T-helper 2 cell (primary cell): ENCODE data around the gene NAXE.
"Not testable (repeated sequence)": the region's sequence is repeated elsewhere in the genome, so short reads cannot be mapped to it uniquely, and the experiment has no call there.

Experiments
- DNase-seq, 5 experiments: peaks; one replicate each; pipeline versions ENCODE4 v3.0.0 to v3.0.0-alpha.2; 2012 to 2022

NAXE gene

DNA sequence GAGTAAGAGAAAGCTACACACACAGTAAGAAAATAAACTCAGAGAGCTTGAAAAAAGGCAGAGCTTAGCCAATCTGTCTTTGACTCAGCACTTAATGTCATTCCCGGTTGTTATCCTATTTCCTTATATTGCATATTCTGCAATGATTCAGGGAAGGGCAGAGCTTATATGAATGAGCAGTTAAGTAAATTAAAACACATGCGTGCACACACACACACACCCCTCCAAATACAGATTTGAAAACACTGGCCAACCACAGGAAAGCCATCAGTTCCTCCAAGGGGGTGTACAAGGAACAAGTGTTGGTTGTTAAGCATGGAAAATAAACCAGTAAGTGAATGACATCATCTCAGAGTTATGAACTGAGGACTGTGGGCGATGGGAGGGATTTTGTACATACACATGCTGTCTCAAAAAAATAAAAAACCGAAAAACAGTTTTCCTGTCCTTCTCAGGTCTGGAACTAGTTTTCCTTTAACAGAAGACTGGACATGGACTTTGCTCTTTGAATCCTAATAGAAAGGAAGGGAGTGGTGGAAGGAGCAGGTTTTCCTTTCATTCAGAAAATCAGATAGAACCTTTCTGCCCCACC is 20.2 kb upstream of the NAXE start:
- no peak for DNase-seq

- peak; percentile 41 to 84 (median 58) for DNase-seq
Measured at GRCh38 chr1:156571919-156572662, 19.5 kb upstream of the NAXE start, which contains the start of gene IQGAP3. Gene IQGAP3, minus strand, starts transcription at chr1:156572565. Its CDS starts 36 bp downstream, at chr1:156572529.

DNA sequence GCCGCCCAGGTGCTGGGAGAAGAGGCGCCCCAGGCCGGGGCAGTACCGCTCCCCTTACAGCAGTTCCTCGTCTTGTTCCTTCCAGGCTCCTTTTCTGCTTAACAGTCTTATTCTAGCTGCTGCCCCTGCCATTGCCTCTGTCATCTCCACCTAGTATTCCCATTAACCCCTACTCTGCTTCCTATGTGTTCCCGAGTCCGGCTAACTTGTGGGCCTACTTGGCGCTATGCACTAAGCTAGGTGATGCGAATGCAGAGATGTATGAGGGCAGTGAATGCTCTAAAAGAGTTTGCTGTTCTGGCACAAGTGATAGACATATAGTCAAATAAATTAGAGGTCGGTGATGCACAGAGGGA is 18.9 kb upstream of the NAXE start:
- DNase-seq, result no peak

- DNase-seq, result no peak
Measured at GRCh38 chr1:156574039-156574633, 17.4 kb upstream of the NAXE start.

GRCh38 chr1:156577550-156577949 is 14.0 kb upstream of the NAXE start:
- no peak for DNase-seq

- DNase-seq, result no peak
Measured at GRCh38 chr1:156578055-156578454, 13.5 kb upstream of the NAXE start.

DNA sequence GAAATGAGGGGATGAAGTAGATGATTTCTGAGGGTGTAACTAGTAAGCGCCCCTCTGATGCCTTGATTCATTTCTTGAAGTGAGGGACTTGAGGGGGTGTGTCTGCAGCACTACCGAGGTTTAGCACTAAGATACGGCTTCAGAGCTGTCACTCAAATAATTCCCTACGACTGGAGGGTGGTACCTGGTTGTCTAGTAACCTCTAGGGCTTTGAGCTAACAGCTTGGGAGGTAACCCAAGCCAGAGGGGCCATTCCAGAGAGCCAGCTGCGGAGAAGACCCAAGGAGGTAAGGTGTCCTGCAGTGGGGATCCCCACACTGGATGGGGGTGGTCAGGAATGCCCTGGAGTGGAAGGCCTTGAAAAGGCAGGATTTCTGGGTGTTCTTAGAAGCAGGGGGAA is 12.1 kb upstream of the NAXE start, which contains the start of gene TTC24:
Gene TTC24 (plus strand): TSS at position 252 of the 400 bp plus-strand sequence. CDS start 1,642 bp downstream, outside the sequence.
- no peak for DNase-seq

- DNase-seq, result peak in 1 of 5 experiments; percentile 23
Measured at GRCh38 chr1:156581661-156582387, 9.8 kb upstream of the NAXE start.

GRCh38 chr1:156582388-156583017 is 9.1 kb upstream of the NAXE start:
- DNase-seq, result no peak

GRCh38 chr1:156583821-156584622 is 7.6 kb upstream of the NAXE start:
- DNase-seq, result peak in 4 of 5 experiments; percentile 48 to 78 (median 60)

DNA sequence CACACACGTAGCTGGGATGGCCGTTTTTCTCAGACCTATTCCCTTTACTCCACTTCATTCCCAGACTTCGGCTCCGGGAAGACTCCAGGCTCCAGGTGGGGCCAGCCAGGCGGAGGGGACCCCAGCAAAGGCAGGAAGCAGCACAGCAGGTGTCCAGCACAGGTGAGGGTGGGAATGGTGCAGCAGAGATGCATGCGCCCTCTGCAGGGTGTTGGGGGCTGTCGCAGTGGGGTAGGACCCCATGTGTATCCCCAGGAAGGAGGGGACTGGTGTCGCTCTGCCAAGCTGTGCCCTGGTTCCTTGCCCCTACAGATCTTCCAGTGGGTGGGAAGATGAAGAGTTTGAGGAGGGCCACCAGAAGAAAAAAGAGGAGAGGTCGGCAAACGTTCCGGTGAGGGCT is 6.8 kb upstream of the NAXE start:
- DNase-seq, result no peak

DNA sequence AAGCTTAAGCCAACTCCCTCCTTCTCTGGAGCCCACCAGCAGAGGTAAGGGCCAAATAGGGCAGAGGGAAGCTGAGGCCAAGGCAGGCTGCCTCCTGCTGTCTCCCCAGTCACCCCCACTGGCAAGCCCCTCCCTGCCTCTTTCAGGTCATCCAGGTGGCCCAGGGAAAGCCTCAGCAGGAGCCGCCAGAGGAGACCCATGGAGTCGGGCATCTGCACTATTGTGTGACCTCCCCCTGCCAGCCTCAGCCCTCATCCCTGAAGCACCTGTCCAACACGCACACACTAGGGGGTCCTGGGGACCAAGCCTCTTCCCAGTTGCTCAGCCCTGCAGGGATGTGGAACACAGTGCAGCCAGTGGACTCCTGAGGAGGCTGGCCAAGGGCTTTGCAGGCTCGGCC is 5.3 kb upstream of the NAXE start:
- DNase-seq, result no peak

- DNase-seq, result no peak
Measured at GRCh38 chr1:156586892-156587477, 4.6 kb upstream of the NAXE start.

DNA sequence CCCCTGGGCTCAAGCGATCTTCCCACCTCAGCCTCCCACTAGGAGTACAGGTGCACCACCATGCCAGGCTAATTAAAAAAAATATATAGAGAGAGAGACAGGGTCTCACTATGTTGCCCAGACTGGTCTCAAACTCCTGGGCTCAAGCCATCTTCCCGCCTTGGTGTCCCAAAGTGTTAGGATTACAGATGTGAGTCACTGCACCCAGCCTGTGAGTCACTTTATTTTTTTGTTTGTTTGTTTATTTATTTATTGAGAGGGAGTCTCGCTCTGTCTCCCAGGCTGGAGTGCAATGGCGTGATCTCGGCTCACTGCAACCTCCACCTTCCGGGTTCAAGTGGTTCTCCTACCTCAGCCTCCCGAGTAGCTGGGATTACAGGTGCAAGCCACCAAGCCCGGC is 3.6 kb upstream of the NAXE start:
- DNase-seq, result not testable (repeated sequence)

DNA sequence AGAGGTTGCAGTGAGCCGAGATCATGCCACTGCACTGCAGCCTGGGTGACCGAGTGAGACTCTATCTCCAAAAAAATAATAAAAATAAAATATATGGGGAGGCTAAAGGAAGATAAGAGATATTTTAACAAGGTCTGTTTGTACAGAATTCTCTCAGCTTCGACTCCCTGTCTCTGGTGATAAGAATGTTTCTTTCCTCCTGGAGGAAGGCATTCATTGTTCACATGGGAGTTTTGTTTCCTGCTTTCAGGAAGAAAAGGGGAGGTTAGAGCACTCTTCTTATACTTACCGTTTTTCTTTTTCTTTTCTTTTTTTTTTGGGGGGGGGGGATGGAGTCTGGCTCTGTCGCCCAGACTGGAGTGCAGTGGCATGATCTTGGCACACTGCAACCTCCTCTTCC is 2.0 kb upstream of the NAXE start:
- DNase-seq, result no peak

- DNase-seq, result no peak
Measured at GRCh38 chr1:156590326-156591180, 1.0 kb upstream of the NAXE start.

DNA sequence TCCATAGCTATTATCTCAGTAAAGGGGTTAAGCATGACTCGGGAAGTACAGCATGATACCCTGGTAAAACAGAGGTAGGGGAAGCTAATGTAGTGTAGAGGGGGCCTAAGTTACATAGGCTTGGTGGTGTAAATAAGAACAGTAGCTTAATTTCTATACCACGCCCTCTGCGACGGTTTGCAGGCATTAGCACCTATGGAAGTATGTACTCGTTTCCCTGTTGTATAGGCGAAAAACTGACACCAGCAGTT is 470 bp upstream of the NAXE start:
- no peak for DNase-seq

DNA sequence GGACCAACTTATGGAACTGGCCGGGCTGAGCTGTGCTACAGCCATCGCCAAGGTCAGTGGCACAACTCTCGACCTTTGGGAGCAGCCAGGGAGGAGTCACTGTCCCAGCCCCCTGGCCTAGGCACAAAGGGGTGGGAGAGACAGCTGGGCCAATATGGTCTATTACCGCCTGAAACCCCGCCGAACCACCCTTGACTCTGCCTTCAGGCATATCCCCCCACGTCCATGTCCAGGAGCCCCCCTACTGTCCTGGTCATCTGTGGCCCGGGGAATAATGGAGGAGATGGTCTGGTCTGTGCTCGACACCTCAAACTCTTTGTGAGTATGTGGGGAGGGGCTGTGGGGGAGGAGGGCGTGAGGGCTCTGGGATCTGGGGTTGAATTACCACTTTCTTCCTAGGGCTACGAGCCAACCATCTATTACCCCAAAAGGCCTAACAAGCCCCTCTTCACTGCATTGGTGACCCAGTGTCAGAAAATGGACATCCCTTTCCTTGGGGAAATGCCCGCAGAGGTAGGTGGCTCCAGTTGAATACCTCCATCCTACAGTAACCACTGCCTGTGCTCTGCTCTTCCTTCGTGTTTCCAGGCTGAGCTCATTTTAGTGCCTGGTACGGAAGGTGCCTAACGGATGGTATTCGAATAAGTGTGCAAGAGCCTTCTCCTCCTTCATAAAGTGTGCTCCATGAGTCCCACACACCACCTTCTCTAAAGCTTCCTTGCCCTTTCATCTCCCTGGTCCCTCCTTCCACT is 758 bp downstream of the NAXE start:
- no peak for DNase-seq

DNA sequence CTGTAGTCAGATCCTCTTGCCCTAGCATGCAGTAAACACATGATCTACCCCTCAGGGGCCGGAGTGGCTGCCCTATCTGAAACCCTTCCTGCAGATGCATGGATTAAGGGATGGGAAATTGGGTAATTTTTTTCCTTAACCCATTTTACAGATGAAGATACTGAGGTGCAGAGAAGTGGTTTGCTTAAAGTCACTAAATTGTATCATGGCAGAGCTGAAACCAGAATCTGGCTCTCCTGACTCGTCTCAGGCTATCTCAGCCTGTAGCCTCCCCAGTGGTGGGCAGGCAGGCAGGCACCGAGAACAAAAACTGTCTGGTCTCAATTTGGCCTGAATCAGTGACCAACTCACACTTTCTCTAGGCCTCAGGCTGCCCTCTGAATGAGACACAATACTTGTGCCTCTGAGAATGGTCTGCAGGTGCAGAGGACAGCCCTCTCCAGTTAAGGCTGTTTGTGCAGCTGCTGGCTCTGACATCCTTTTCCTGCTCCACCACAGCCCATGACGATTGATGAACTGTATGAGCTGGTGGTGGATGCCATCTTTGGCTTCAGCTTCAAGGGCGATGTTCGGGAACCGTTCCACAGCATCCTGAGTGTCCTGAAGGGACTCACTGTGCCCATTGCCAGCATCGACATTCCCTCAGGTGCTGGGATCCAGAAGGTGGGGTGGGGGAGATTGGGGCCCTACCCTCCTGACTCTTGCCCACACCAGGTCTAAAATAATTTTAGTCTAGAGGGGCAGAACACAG is 1.5 kb downstream of the NAXE start:
- no peak for DNase-seq

GRCh38 chr1:156593661-156593989 is 2.0 kb downstream of the NAXE start:
- DNase-seq, result no peak
